Thoracic aorta endothelial cell (primary cell): ENCODE results near the gene LYZ. TPM values are rescaled to one million over a fixed set of nuclear protein-coding genes. Genes with fewer than 3 reads are reported as not detected.

Source experiments
- small RNA-seq: library from RNA; depleted of rRNA; stranded (forward); fragments of <200 nt; gene quantifications from one replicate; pipeline ENCODE3, GENCODE V24; 2012
- total RNA-seq: library from RNA; depleted of rRNA; stranded (reverse); fragments of >200 nt; gene quantifications from 2 replicates; pipeline ENCODE4 v1.2.3, GENCODE V29; 2012

The LYZ gene
- not detected in 2 replicates for total RNA-seq

DNA sequence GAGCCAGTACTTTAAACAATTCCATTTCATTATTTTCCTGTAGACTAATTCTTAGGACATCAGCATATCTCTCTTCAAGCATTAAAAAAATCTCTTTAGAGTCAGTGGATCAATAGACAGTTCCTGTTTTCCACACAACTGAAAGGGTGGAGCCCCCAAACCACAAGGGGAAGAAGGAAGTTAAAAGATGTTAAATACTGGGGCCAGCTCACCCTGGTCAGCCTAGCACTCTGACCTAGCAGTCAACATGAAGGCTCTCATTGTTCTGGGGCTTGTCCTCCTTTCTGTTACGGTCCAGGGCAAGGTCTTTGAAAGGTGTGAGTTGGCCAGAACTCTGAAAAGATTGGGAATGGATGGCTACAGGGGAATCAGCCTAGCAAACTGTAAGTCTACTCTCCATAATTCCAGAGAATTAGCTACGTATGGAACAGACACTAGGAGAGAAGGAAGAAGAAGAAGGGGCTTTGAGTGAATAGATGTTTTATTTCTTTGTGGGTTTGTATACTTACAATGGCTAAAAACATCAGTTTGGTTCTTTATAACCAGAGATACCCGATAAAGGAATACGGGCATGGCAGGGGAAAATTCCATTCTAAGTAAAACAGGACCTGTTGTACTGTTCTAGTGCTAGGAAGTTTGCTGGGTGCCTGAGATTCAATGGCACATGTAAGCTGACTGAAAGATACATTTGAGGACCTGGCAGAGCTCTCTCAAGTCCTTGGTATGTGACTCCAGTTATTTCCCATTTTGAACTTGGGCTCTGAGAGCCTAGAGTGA lies at the start of gene LYZ:
LYZ (plus strand) TSS at position 220 of the 777 bp plus-strand sequence; CDS start at position 248, 28 bp downstream.

DNA sequence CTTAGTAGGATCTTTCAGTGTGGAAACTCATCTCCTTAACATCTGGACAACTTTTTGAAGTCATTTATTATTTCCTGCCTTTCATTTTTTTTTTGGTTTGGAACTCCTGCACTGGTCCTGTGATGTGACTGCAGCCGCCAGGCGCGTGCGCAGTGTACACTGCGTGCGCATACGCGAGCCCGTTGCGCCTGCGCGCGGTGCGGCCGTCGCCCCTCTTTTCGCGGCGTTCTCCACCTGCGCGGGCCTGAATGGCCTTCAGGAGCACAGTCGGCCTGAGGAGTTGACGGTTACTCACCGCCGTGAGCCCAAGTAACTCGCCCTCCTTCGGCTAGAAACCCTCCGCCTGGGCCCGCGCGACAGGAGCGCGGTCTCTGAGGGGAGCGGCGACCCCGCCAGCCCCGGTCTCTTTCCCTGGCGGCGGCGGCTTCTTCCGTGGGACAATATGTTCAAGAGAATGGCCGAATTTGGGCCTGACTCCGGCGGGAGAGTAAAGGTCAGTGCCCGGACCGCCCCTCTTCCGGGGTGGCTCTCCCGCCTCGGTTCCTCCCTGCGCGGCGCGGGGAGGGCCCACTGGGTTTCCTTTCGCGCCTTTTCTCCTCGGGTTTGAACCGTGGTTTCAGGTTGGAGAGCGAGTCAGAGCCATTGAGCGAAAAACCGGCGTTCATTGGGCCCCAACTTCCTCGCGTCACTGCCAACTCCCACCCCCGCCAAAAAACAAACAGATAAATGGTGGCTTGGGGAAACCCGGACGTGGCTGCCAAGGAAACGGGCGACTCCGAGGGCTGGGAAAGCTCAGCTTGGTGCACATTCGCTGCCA lies 11.6 kb downstream of the LYZ start, which contains the start of gene YEATS4:
YEATS4 (plus strand) TSS at position 213 of the 817 bp plus-strand sequence; CDS start at position 443, 230 bp downstream.

Small RNA genes lying within 50 kb of the gene (small RNA-seq; reads per million reads assigned to genes)
- not detected for gene RN7SL804P

Other genes starting within 250 kb of the LYZ start
- 43.4 and 50.0 TPM in 2 replicates for gene CPSF6, start 108.8 kb upstream of the LYZ start, total RNA-seq
- gene YEATS4, start 11.4 kb downstream of the LYZ start, total RNA-seq, result 31.8 and 44.4 TPM in 2 replicates
- 26.9 and 27.4 TPM in 2 replicates for gene FRS2, start 122.0 kb downstream of the LYZ start, total RNA-seq
- gene CCT2, start 237.1 kb downstream of the LYZ start, total RNA-seq, result 430 and 444 TPM in 2 replicates